Nucleus accumbens (tissue), 56 donors: ENCODE results near the gene RPL36AL.

Experiments used
- DNase-seq, 56 donors: peaks; one replicate each; lab custom pipeline; 2025; lab: John Stamatoyannopoulos, UW

RPL36AL gene

DNA sequence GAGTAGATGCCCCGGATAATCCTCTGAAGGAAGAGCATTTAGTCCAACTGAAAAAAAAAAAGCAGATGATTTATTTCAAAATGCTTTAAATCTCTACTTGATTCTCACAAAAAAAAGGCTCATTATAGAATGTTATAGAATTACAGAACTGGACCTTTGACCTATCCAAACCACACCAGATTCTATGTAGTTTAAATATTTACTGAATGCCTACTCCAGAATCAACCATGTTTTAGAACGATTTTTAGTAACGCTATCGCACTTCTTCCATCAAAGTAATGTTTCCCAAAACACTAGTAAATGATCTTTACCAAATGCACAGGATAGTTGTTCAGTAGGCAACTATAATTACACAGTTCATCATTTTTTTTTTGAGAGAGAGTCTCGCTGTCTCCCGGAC lies 36.8 kb downstream of the RPL36AL start:
- no peak for DNase-seq

GRCh38 chr14:49582113-49582977 lies 38.1 kb downstream of the RPL36AL start:
- no peak for DNase-seq

GRCh38 chr14:49581209-49582112 lies 39.0 kb downstream of the RPL36AL start:
- no peak for DNase-seq

DNA sequence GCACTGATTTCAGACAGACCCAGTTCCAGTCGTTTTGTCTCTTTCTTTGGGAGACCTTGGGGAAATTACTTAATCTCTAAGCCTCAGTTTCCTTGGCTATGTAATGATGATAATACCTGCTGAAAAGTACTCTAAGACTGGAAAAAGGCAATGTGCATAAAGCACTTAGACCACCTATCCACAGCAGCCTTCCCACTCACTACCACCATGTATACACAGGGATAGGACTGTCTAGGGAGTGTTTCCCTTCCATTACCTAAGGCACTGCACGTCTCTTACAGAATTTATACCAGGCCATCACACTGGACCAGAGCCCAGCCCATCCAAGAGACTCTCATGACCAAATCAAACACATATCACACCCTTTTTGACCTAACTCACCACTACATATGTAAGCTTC lies 40.6 kb downstream of the RPL36AL start:
- no peak for DNase-seq

- DNase-seq: no peak
Measured at GRCh38 chr14:49578141-49578540, 42.3 kb downstream of the RPL36AL start.

GRCh38 chr14:49574038-49574437 lies 46.4 kb downstream of the RPL36AL start:
- DNase-seq: no peak

DNA sequence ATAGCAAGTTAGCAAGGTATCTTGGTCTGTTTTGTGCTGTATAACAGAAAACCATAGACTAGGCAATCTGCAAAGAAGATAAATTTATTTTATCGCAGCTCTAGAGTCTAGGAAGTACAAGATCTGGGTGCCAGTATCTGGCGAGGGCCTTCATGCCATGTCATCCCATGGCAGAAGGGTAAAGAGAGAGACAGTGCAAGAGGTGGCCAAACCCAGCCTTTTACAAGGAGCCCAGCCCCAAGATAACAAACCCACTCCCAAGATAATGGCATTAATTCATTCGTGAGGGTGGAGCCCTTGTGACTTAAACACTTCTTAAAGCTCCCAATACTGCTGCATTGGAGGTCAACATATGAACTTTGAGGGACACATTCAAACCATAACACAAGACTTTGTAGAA lies 51.1 kb downstream of the RPL36AL start:
- DNase-seq: no peak
